GM12878 (cell line): ENCODE data around the gene STPG1. TPM values are rescaled to one million over a fixed set of nuclear protein-coding genes. Genes with fewer than 3 reads are reported as not detected.

Source experiments
- ATAC-seq: fragments of 200-7000 bp; cut with Tn5 transposase; 3 replicates; pipeline ENCODE4 v1.9.1; 2020; ENCODE audit warnings: mild to moderate bottlenecking, moderate library complexity
- BruUV-seq: library from RNA; stranded (reverse); fragments of 400-500 nt; replicated peaks from 2 replicates; lab custom pipeline; 2021; lab: Mats Ljungman, UMichigan
- CTCF ChIA-PET: fragments of 300-600 bp; sonication (Branson Sonifier 250); formaldehyde crosslinking; extraction: SDS; loops from one replicate; lab custom pipeline; 2021; ENCODE audit warnings: inconsistent platforms; lab: Yijun Ruan, JAX
- POLR2A ChIA-PET: fragments of 350-600 bp; formaldehyde crosslinking; extraction: SDS; loops from one replicate; lab custom pipeline; 2021; ENCODE audit warnings: inconsistent platforms; lab: Charles Lee
- RAD21 ChIA-PET: fragments of 300-600 bp; sonication (Branson Sonifier 250); formaldehyde crosslinking; loops from one replicate; lab custom pipeline; 2023; ENCODE audit warnings: antibody characterized with exemption; ENCODE audit not compliant: unreplicated experiment; lab: Charles Lee
- SMC1A ChIA-PET: fragments of 300-600 bp; sonication (Branson Sonifier 250); formaldehyde crosslinking; loops from one replicate; lab custom pipeline; 2023; ENCODE audit not compliant: unreplicated experiment, uncharacterized antibody; lab: Charles Lee
- DNase-seq: peaks from one replicate; pipeline ENCODE4 v3.0.0-alpha.2; 2011; ENCODE audit warnings: low read depth, low spot score
- FAIRE-seq: peaks from 3 replicates; lab custom pipeline; 2011; peaks lifted over from hg19 to GRCh38; lab: Jason Lieb, UNC
- H2AFZ ChIP-seq: 2 replicates; pipeline ENCODE4 v1.6.0; 2011; ENCODE audit warnings: low read depth, low read length, control low read depth; ENCODE audit not compliant: control insufficient read depth
- H3K27ac ChIP-seq: 2 replicates; pipeline ENCODE4 v1.5.1; 2011; ENCODE audit warnings: control low read depth; ENCODE audit not compliant: control insufficient read depth, insufficient read depth
- H3K27me3 ChIP-seq, 2 experiments: replicated peaks in 1 of 2; 2 replicates each; pipeline versions ENCODE4 v1.6.0 to v1.6.1; 2011; ENCODE audit warnings: low read length in 1 of 2; ENCODE audit not compliant: control insufficient read depth in 2 of 2, insufficient read depth in 2 of 2
- H3K36me3 ChIP-seq, 2 experiments: 2 replicates each; pipeline ENCODE4 v1.5.1; 2011; ENCODE audit warnings: low read length in 1 of 2; ENCODE audit not compliant: control insufficient read depth in 2 of 2, insufficient read depth in 2 of 2
- H3K4me1 ChIP-seq: 2 replicates; pipeline ENCODE4 v1.6.1; 2011; ENCODE audit warnings: mild to moderate bottlenecking, low read length, moderate library complexity, mixed read lengths; ENCODE audit not compliant: control insufficient read depth, insufficient read depth
- H3K4me2 ChIP-seq: 2 replicates; pipeline ENCODE4 v1.6.0; 2011; ENCODE audit warnings: control low read depth; ENCODE audit not compliant: control insufficient read depth, insufficient read depth
- H3K4me3 ChIP-seq: fragments of 200-600 bp; sonication (generic); 2 replicates; pipeline ENCODE4 v1.5.1; 2016
- H3K79me2 ChIP-seq: 2 replicates; pipeline ENCODE4 v1.6.0; 2011; ENCODE audit warnings: low read length; ENCODE audit not compliant: control insufficient read depth, insufficient read depth
- H3K9ac ChIP-seq: 2 replicates; pipeline ENCODE4 v1.8.0; 2011; ENCODE audit warnings: low read length, control low read depth, mixed read lengths; ENCODE audit not compliant: control insufficient read depth, insufficient read depth
- H3K9me3 ChIP-seq: replicated peaks from 3 replicates; pipeline ENCODE4 v1.5.1; 2011; ENCODE audit warnings: mild to moderate bottlenecking, low read length; ENCODE audit not compliant: control insufficient read depth, insufficient read depth
- H4K20me1 ChIP-seq: 2 replicates; pipeline ENCODE4 v1.6.0; 2011; ENCODE audit not compliant: control insufficient read depth, insufficient read depth
- ATF7 ChIP-seq: fragments of 450-650 bp; IDR thresholded peaks from 2 replicates; pipeline ENCODE4 v1.6.1; 2016; ENCODE audit warnings: low read depth, mild to moderate bottlenecking
- CBX5 ChIP-seq: sonication (generic); IDR thresholded peaks from 2 replicates; pipeline ENCODE4 v1.6.1; 2016; ENCODE audit warnings: low read depth, moderate library complexity, mild to moderate bottlenecking, inconsistent platforms
- FOXM1 ChIP-seq: IDR thresholded peaks from 2 replicates; pipeline ENCODE4 v1.6.1; 2012; ENCODE audit warnings: low read depth, mild to moderate bottlenecking, inconsistent platforms, low read length, moderate library complexity
- HDGF ChIP-seq: fragments of 450-650 bp; IDR thresholded peaks from 2 replicates; pipeline ENCODE4 v1.6.1; 2016; ENCODE audit warnings: antibody characterized with exemption
- MLLT1 ChIP-seq: fragments of 450-650 bp; IDR thresholded peaks from 2 replicates; pipeline ENCODE4 v1.6.1; 2016; ENCODE audit warnings: mild to moderate bottlenecking
- PAX5 ChIP-seq: IDR thresholded peaks from 2 replicates; pipeline ENCODE4 v1.6.1; 2011; ENCODE audit warnings: low read depth, low read length, borderline replicate concordance
- POLR2A ChIP-seq: IDR thresholded peaks from 2 replicates; pipeline ENCODE4 v1.6.1; 2011; ENCODE audit warnings: low read depth, mild to moderate bottlenecking, low read length
- POLR2AphosphoS2 ChIP-seq: IDR thresholded peaks from 2 replicates; pipeline ENCODE4 v1.6.1; 2011; ENCODE audit warnings: low read depth, mild to moderate bottlenecking, low read length, improper control_type of control experiment, moderate library complexity
- POLR2AphosphoS5 ChIP-seq: IDR thresholded peaks from 2 replicates; pipeline ENCODE4 v1.6.1; 2011; ENCODE audit warnings: mild to moderate bottlenecking, low read length, inconsistent platforms
- RCOR1 ChIP-seq: conservative IDR thresholded peaks from 2 replicates; pipeline ENCODE4 v1.6.1; 2012; ENCODE audit warnings: low read depth, low read length, improper control_type of control experiment
- RELB ChIP-seq: fragments of 450-650 bp; IDR thresholded peaks from 2 replicates; pipeline ENCODE4 v1.6.1; 2017; ENCODE audit warnings: low read depth, mild to moderate bottlenecking, moderate library complexity
- REST ChIP-seq: IDR thresholded peaks from 2 replicates; pipeline ENCODE4 v1.6.1; 2012; ENCODE audit warnings: mild to moderate bottlenecking, low read depth, low read length
- SP1 ChIP-seq: IDR thresholded peaks from one replicate; pipeline ENCODE4 v1.6.1; 2011; ENCODE audit warnings: low read depth, low read length
- SRF ChIP-seq, 2 experiments: IDR thresholded peaks; 2 replicates each; pipeline ENCODE4 v1.6.1; 2011; ENCODE audit warnings: low read depth in 2 of 2, low read length in 2 of 2, mild to moderate bottlenecking in 1 of 2, moderate library complexity in 1 of 2
- STAT1 ChIP-seq: fragments of 450-650 bp; conservative IDR thresholded peaks from 2 replicates; pipeline ENCODE4 v1.6.1; 2014; ENCODE audit warnings: antibody characterized with exemption, mild to moderate bottlenecking
- STAT3 ChIP-seq: IDR thresholded peaks from 2 replicates; pipeline ENCODE4 v1.6.1; 2011; ENCODE audit warnings: low read depth, low read length, improper control_type of control experiment
- WGBS: methylation state at CpG from one replicate; pipeline ENCODE4 v1.1.6; 2016; ENCODE audit warnings: low lambda C conversion rate; ENCODE audit not compliant: insufficient replicate concordance, insufficient coverage; ENCODE audit errors: missing lambda C conversion rate; 5-methylcytosine and 5-hydroxymethylcytosine counted together
- in situ Hi-C: fragments of 300-500 bp; cut with MboI; formaldehyde crosslinking; loops from 9 replicates; pipeline ENCODE4 v1.14.3; 2018; ENCODE audit warnings: mixed read lengths
- intact Hi-C: fragments of 100-400 bp; cut with micrococcal nuclease; formaldehyde crosslinking; loops from one replicate; pipeline ENCODE4 v1.14.2; 2022; ENCODE audit not compliant: unreplicated experiment
- polyA plus RNA-seq, 11 experiments: library from polyadenylated mRNA; depleted of rRNA in 4 of 11; unstranded in 6 of 11; stranded (reverse) in 5 of 11; fragments of >200 nt; fragmentation: Nextera tagmentation in 4 of 11; fragmentation: Illumina TruSeq in 1 of 11; extraction: Ambion mirVana in 4 of 11; extraction: Trizol in 1 of 11; gene quantifications; 1 replicate in 1 of 11; 2 replicates in 10 of 11; pipeline versions ENCODE4 v1.2.1 to v1.2.3, GENCODE V29; 2011 to 2016; ENCODE audit warnings: inconsistent platforms in 2 of 11, missing spikeins in 2 of 11, low read depth in 1 of 11
- total RNA-seq, 4 experiments: library from RNA; depleted of rRNA in 3 of 4; stranded (reverse); fragments of >200 nt in 3 of 4; fragmentation: Illumina TruSeq in 1 of 4; extraction: Trizol in 1 of 4; gene quantifications; 2 replicates each; pipeline versions ENCODE4 v1.2.1 to v1.2.3, GENCODE V29; 2013 to 2021
- TF ChIP-seq, protein P1 (sequence below): fragments of 150-350 bp; IDR thresholded peaks from 2 replicates; pipeline ENCODE4 v1.6.1; 2016; ENCODE audit warnings: low read depth, low read length

Gene STPG1
- total and polyA plus RNA-seq, 10 of the 15 experiments (the other 5 are each of a cell fraction or from before 2014, with no cell fraction given): 0.22 to 2.6 (median 0.73) TPM

GRCh38 chr1:24349891-24350290, 63.7 kb downstream of the STPG1 start:
- Histone ChIP-seq H3K79me2 (no peaks in the 10 kb centered on the region), H3K27me3 (no peaks in the 10 kb centered on the region; a peak in 2 of 4 replicates), H2AFZ (no peak overlapping the region), H3K4me2 (no peak overlapping the region), H3K9ac (no peak overlapping the region), H3K9me3 (no peaks in the 10 kb centered on the region), H3K36me3 (no peaks in the 10 kb centered on the region), H3K4me3 (no peak overlapping the region), H3K27ac (no peak overlapping the region), H4K20me1 (no peaks in the 10 kb centered on the region), H3K4me1 (peaks cover 18% of the 10 kb centered on the region)
- FAIRE-seq (no peak), DNase-seq (no peak), ATAC-seq (no peak)
- in situ Hi-C loops (no loop called here), intact Hi-C loops (no loop called here)
- ChIA-PET POLR2A (interaction anchor here (0.5 kb wide), 1 partner anchor 379 kb away, joined by 4 read pairs; no protein-coding TSS in a partner anchor), CTCF (interaction anchor here (1.0 kb wide), 1 partner anchor 66 kb away, joined by 4 read pairs; the partner anchor contains the start of gene NIPAL3), SMC1A (no interaction called here), RAD21 (no interaction called here)
- no TSS peak for BruUV-seq
- WGBS: 97% methylated on average over 2 of the region's 2 CpGs
- TF ChIP-seq HDGF: no peak
- no peak for TF ChIP-seq FOXM1
- no peak for TF ChIP-seq ATF7
- TF ChIP-seq SP1: no peak
- no peak for TF ChIP-seq STAT1
- TF ChIP-seq CBX5: no peak
- TF ChIP-seq MLLT1: no peak
- no peak for TF ChIP-seq RELB
- no peak for TF ChIP-seq POLR2AphosphoS2
- no peak for TF ChIP-seq REST
- no peak for TF ChIP-seq STAT3
- no peak for TF ChIP-seq RCOR1
- TF ChIP-seq POLR2A: no peak
- TF ChIP-seq PAX5: no peak
- no peak for TF ChIP-seq POLR2AphosphoS5
- TF ChIP-seq, protein P1, sequence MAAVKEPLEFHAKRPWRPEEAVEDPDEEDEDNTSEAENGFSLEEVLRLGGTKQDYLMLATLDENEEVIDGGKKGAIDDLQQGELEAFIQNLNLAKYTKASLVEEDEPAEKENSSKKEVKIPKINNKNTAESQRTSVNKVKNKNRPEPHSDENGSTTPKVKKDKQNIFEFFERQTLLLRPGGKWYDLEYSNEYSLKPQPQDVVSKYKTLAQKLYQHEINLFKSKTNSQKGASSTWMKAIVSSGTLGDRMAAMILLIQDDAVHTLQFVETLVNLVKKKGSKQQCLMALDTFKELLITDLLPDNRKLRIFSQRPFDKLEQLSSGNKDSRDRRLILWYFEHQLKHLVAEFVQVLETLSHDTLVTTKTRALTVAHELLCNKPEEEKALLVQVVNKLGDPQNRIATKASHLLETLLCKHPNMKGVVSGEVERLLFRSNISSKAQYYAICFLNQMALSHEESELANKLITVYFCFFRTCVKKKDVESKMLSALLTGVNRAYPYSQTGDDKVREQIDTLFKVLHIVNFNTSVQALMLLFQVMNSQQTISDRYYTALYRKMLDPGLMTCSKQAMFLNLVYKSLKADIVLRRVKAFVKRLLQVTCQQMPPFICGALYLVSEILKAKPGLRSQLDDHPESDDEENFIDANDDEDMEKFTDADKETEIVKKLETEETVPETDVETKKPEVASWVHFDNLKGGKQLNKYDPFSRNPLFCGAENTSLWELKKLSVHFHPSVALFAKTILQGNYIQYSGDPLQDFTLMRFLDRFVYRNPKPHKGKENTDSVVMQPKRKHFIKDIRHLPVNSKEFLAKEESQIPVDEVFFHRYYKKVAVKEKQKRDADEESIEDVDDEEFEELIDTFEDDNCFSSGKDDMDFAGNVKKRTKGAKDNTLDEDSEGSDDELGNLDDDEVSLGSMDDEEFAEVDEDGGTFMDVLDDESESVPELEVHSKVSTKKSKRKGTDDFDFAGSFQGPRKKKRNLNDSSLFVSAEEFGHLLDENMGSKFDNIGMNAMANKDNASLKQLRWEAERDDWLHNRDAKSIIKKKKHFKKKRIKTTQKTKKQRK: no peak
- TF ChIP-seq SRF (IDR thresholded peaks at IDR 0.05; ENCODE audit: low read depth in 2 of 2, low read length in 2 of 2): no peak
